Thoracic aorta endothelial cell (primary cell): ENCODE results near the gene CYSTM1. TPM values are rescaled to one million over a fixed set of nuclear protein-coding genes. Genes with fewer than 3 reads are reported as not detected.

Source experiments
- total RNA-seq: library from RNA; depleted of rRNA; stranded (reverse); fragments of >200 nt; gene quantifications from 2 replicates; pipeline ENCODE4 v1.2.3, GENCODE V29; 2012

Gene CYSTM1
- 20.6 and 25.1 TPM in 2 replicates for total RNA-seq

DNA sequence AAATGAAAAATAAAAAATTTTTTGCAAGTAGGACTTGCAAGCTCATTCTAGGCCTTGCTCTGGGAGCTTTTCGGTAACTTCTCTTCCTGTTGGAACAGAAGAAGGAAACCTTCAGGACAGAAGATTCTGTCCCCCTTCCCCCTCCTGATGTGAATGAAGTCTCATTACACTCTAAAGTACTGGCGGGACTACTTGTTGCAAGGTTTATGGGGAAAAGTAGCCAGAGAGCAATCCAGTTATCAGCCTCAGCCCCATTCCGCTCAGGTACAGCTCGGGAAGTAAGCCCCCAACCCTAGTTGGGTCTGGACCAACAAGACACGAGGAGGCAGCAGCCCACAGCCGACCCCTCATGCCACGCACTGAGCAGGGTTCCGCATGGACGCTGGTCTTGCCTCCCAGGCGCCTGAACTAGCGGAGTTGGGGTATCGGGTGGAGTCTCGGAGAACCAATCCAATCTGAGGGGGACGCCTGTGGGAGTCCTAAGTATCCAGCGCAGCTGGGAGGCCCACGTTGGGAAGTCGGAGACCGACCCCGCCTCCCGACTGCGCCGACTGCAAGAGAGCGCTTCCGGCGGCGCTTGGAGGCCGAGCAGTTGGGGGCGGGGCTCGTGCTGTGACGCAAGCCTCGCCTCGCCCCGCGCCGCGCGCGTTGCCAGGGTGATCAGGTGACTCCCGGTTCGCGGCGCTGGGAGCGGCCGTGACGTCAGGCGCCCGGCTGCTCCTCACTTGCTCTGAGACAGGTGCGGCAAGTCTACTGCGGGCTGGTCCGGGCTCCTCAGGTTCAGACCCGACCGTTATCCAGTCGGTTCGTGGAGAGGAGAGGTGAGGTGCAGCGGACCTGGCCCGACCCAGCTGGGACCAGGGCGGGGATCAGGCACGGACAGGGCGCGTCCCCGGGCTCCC, at the start of gene CYSTM1:
Gene CYSTM1 (plus strand): TSS at position 724 of the 902 bp plus-strand sequence. CDS start 19,278 bp downstream, outside the sequence.

GRCh38 chr5:140125637-140126036, 49.4 kb upstream of the CYSTM1 start, which contains the start of gene IGIP:
Gene IGIP (plus strand): TSS chr5:140125937. CDS start chr5:140128477, 2,540 bp downstream.

Other genes with a start within 250 kb of the CYSTM1 start
- gene NRG2, start 131.9 kb upstream of the CYSTM1 start, total RNA-seq = 0.27 and 0.93 TPM in 2 replicates
- gene PURA, start 61.1 kb upstream of the CYSTM1 start, total RNA-seq = 19.4 and 20.3 TPM in 2 replicates
- gene IGIP, start 49.3 kb upstream of the CYSTM1 start, total RNA-seq = 5.5 and 6.3 TPM in 2 replicates
- gene PFDN1, start 127.9 kb downstream of the CYSTM1 start, total RNA-seq = 141 and 146 TPM in 2 replicates
- gene HBEGF, start 171.4 kb downstream of the CYSTM1 start, total RNA-seq = 27.0 and 27.8 TPM in 2 replicates
- gene SLC4A9, start 185.0 kb downstream of the CYSTM1 start, total RNA-seq = not detected in 2 replicates
- gene ANKHD1, start 226.6 kb downstream of the CYSTM1 start, total RNA-seq = 94.7 and 111 TPM in 2 replicates